GM06990 (cell line): ENCODE data around the gene STIL.

ENCODE experiments used
- DNase-seq: peaks from one replicate; pipeline ENCODE4 v3.0.0-alpha.2; 2011; ENCODE audit not compliant: insufficient read length; ENCODE audit errors: extremely low read depth
- H3K27me3 ChIP-seq: replicated peaks from 2 replicates; pipeline ENCODE4 v1.6.0; 2011; ENCODE audit warnings: low read length; ENCODE audit not compliant: control insufficient read depth, insufficient read depth
- H3K36me3 ChIP-seq: 2 replicates; pipeline ENCODE4 v1.5.1; 2011; ENCODE audit warnings: low read length; ENCODE audit not compliant: control insufficient read depth, insufficient read depth
- H3K4me3 ChIP-seq: replicated peaks from 2 replicates; pipeline ENCODE4 v1.5.1; 2011; ENCODE audit warnings: low read depth, mild to moderate bottlenecking, control low read depth, low read length
- CTCF ChIP-seq: IDR thresholded peaks from 2 replicates; pipeline ENCODE4 v1.5.1; 2011; ENCODE audit warnings: low read length, control low read depth, mild to moderate bottlenecking, inconsistent platforms; ENCODE audit not compliant: insufficient read depth, poor library complexity, severe bottlenecking

STIL gene

GRCh38 chr1:47238935-47239592, 74.9 kb downstream of the STIL start:
- DNase-seq = no peak
- H3K4me3 ChIP-seq = no peak overlapping the region
- no peaks in the 10 kb centered on the region for H3K27me3 ChIP-seq
- TF ChIP-seq CTCF = no peak
- H3K36me3 ChIP-seq = no peaks in the 10 kb centered on the region

- no peak overlapping the region for H3K4me3 ChIP-seq
- peaks cover 4% of the 10 kb centered on the region for H3K27me3 ChIP-seq
- DNase-seq = no peak
- no peak for TF ChIP-seq CTCF
- no peaks in the 10 kb centered on the region for H3K36me3 ChIP-seq
These were observed 78.1 kb downstream of the STIL start for GRCh38 chr1:47235806-47236205.

GRCh38 chr1:47235241-47235681, 78.7 kb downstream of the STIL start:
- Histone ChIP-seq H3K4me3 (no peak overlapping the region), H3K36me3 (no peaks in the 10 kb centered on the region), H3K27me3 (peaks cover 4% of the 10 kb centered on the region)
- no peak for TF ChIP-seq CTCF
- DNase-seq = no peak

GRCh38 chr1:47233186-47233585, 80.8 kb downstream of the STIL start:
- Histone ChIP-seq H3K27me3 (peaks cover 8% of the 10 kb centered on the region), H3K36me3 (no peaks in the 10 kb centered on the region), H3K4me3 (no peak overlapping the region)

GRCh38 chr1:47232187-47232874, 81.6 kb downstream of the STIL start, which contains the start of gene TAL1:
Gene TAL1, minus strand, starts transcription at chr1:47232225. Its CDS starts 6,337 bp downstream, at chr1:47225888.
- Histone ChIP-seq H3K4me3 (no peak within 1 kb of the TSS), H3K36me3 (no peaks in the 10 kb centered on the region), H3K27me3 (peaks cover 8% of the 10 kb centered on the region)
- no peak for TF ChIP-seq CTCF
- no peak for DNase-seq

More at GRCh38 chr1:47233186-47233585, 80.8 kb downstream of the STIL start:
- DNase-seq = no peak
- TF ChIP-seq CTCF = no peak
